ENCODE results near the gene PTPN6.

DNA sequence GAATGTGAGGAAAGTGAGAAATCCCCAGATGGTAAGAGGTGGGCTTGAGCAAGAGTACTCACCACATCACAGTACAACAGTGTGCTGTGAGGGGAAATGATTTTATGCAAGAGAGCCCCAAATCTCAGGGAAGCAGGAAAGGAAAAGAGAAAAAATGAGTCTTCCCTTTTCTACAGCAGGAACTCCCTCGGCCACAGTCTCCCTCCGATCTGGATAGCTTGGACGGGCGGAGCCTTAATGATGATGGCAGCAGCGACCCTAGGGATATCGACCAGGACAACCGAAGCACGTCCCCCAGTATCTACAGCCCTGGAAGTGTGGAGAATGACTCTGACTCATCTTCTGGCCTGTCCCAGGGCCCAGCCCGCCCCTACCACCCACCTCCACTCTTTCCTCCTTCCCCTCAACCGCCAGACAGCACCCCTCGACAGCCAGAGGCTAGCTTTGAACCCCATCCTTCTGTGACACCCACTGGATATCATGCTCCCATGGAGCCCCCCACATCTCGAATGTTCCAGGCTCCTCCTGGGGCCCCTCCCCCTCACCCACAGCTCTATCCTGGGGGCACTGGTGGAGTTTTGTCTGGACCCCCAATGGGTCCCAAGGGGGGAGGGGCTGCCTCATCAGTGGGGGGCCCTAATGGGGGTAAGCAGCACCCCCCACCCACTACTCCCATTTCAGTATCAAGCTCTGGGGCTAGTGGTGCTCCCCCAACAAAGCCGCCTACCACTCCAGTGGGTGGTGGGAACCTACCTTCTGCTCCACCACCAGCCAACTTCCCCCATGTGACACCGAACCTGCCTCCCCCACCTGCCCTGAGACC, 15.6 kb upstream of the PTPN6 start:
- TF ChIP-seq, protein P1, sequence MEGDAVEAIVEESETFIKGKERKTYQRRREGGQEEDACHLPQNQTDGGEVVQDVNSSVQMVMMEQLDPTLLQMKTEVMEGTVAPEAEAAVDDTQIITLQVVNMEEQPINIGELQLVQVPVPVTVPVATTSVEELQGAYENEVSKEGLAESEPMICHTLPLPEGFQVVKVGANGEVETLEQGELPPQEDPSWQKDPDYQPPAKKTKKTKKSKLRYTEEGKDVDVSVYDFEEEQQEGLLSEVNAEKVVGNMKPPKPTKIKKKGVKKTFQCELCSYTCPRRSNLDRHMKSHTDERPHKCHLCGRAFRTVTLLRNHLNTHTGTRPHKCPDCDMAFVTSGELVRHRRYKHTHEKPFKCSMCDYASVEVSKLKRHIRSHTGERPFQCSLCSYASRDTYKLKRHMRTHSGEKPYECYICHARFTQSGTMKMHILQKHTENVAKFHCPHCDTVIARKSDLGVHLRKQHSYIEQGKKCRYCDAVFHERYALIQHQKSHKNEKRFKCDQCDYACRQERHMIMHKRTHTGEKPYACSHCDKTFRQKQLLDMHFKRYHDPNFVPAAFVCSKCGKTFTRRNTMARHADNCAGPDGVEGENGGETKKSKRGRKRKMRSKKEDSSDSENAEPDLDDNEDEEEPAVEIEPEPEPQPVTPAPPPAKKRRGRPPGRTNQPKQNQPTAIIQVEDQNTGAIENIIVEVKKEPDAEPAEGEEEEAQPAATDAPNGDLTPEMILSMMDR (conservative IDR thresholded peaks at IDR 0.05; ENCODE audit: low read length) = no peak
- TF ChIP-seq EZH2phosphoT487 (IDR thresholded peaks at IDR 0.05; ENCODE audit: borderline replicate concordance) = no peak

All from Loucy (cell line).